ENCODE results near the gene GRN.
"Not testable (repeated sequence)": the region's sequence is repeated elsewhere in the genome, so short reads cannot be mapped to it uniquely, and the experiment has no call there.

The GRN gene

GRCh38 chr17:44321246-44322120 lies 23.6 kb upstream of the GRN start:
- no peak for DNase-seq (ENCODE audit: low spot score)

- DNase-seq (ENCODE audit: low spot score): no peak
These were observed 22.7 kb upstream of the GRN start for GRCh38 chr17:44322236-44322895.

DNA sequence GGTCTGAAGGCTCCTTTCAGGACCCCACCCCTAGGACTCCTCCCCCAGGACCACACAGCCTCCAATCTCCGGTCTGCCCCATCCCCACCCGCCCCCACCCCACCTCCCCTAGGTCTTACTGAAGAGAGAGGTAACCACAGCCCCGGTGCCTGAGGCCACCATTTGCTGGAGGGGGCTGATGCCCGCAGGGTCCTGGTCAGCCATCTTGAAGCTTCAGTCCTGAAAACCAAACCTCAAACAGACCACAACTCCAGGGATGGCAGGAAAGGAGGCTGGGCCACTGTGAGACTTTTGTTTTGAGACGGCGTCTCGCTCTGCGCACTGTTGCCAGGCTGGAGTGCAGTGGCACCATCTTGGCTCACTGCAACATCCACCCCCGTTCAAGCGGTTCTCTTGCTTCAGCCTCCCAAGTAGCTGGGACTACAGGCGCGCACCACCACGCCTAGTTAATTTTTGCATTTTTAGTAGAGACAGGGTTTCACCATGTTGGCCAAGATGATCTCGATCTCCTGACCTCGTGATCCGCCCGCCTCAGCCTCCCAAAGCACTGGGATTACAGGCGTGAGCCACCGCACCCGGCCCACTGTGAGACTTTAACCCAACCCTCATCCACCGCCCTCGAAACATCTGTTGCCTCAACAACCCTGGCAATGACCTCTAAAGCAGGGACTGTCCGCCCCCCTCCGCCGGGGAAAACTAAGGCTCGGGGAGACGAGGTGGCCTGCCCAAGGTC lies 21.6 kb upstream of the GRN start:
- no peak for DNase-seq (ENCODE audit: low spot score)

- DNase-seq (ENCODE audit: low spot score): no peak
These were observed 21.0 kb upstream of the GRN start for GRCh38 chr17:44324092-44324570.

GRCh38 chr17:44324571-44325275 lies 20.4 kb upstream of the GRN start, which contains the start of gene SLC25A39:
Gene SLC25A39 (minus strand): TSS chr17:44324823. CDS start chr17:44323562, 1,261 bp downstream.
- DNase-seq (ENCODE audit: low spot score): peak; percentile 80

GRCh38 chr17:44326861-44327444 lies 18.1 kb upstream of the GRN start:
- DNase-seq (ENCODE audit: low spot score): peak; percentile 87

- no peak for DNase-seq (ENCODE audit: low spot score)
These were observed 17.2 kb upstream of the GRN start for GRCh38 chr17:44327715-44328449.

DNA sequence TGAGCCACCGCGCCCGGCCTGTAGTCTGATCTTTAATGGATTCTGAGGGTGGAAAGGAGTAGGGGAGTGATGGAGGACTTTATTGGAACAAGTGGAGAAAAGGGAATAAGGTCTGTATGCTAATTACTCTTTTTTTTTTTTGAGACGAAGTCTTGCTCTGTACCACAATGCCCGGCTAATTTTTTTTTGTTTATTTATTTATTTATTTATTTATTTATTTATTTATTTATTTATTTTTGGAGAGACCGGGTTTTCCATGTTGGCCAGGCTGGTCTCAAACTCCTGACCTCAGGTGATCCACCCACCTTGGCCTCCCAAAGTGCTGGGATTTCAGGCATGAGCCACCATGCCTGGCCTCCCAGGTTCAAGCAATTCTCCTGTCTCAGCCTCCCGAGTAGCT lies 15.6 kb upstream of the GRN start:
- DNase-seq (ENCODE audit: low spot score): not testable (repeated sequence)

- DNase-seq (ENCODE audit: low spot score): not testable (repeated sequence)
These were observed 14.8 kb upstream of the GRN start for GRCh38 chr17:44330263-44330662.

- DNase-seq (ENCODE audit: low spot score): peak; percentile 64
These were observed 13.8 kb upstream of the GRN start for GRCh38 chr17:44331249-44331760.

DNA sequence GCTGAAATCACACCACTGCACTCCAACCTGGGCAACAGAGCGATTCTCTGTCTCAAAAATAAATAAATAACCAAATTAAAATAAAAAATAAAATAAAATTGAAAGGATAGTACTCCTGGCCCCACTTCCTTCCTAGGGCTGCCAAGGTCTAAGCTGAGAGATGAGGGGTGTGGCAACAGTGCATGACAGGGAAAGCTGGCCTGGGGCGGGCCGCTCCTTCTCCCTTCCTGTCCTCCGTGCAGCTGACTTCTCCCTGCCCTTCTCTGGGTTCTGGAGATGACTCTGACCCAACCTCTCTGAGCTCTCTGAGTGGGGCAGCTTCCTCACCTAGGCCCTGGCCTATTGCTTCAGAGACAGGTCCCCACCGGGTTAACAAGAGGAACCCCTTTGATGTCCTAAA lies 11.7 kb upstream of the GRN start:
- no peak for DNase-seq (ENCODE audit: low spot score)

GRCh38 chr17:44334315-44334714 lies 10.8 kb upstream of the GRN start:
- DNase-seq (ENCODE audit: low spot score): no peak

DNA sequence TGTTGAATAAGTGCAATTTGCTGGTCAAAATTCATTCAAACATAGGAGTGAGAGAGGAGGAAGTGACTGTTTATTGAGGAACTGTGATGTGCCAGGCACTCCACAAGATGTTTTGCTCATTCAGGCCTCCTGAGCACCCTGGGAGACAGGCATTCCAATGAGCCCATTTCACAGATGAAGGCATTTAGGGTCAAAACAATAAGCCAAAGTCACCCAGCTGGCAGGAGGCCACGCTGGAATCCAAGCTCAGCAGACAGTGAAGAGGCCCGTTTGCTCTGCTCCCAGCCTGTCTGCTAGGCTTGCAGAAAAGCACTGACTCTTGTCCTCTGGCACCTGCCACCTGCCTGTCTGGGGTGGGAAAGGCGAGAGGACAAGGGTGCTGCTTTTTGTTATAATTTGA lies 10.4 kb upstream of the GRN start:
- no peak for DNase-seq (ENCODE audit: low spot score)

GRCh38 chr17:44335564-44335963 lies 9.5 kb upstream of the GRN start:
- DNase-seq (ENCODE audit: low spot score): no peak

DNA sequence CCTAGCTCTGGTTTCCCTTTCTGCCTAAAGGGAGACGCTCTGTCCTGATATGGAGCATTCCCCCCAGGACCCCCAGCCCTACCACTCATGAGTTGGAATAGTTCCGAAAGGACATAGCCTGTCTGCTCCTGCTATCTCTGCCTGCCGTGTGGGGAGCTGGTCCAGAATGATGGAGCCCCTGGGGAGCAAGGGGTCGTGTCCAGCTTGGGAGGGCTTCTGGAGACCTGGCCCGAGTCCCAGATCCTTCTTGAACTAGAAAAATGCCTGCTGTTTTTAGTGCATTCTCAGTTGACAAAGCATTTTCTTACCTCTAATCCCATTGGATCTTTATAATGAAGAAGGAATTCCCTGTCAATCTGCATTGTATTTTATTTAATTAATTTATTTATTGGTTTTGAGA lies 9.1 kb upstream of the GRN start:
- DNase-seq (ENCODE audit: low spot score): no peak

DNA sequence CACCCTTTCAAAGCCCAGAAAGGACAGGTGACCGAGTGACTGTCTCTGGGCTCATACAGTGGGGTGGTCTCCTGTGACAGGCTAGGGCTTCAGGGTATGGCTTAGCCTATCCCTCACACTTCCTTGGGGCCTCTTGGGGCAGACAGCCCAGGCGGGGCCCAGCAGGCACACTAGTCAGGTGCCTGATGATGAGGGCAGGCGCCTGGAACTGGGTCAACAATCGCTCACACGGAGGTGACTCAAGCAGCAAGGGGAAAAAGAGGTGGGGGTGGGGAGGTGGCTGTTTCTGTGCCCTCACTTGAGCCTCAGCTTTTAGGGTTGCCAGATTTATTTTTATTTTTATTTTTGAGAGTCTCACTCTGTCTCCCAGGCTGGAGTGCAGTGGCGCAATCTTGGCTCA lies 6.4 kb upstream of the GRN start:
- DNase-seq (ENCODE audit: low spot score): no peak

GRCh38 chr17:44340553-44340952 lies 4.5 kb upstream of the GRN start:
- DNase-seq (ENCODE audit: low spot score): not testable (repeated sequence)

- DNase-seq (ENCODE audit: low spot score): no peak
These were observed 1.4 kb upstream of the GRN start for GRCh38 chr17:44343510-44344209.

DNA sequence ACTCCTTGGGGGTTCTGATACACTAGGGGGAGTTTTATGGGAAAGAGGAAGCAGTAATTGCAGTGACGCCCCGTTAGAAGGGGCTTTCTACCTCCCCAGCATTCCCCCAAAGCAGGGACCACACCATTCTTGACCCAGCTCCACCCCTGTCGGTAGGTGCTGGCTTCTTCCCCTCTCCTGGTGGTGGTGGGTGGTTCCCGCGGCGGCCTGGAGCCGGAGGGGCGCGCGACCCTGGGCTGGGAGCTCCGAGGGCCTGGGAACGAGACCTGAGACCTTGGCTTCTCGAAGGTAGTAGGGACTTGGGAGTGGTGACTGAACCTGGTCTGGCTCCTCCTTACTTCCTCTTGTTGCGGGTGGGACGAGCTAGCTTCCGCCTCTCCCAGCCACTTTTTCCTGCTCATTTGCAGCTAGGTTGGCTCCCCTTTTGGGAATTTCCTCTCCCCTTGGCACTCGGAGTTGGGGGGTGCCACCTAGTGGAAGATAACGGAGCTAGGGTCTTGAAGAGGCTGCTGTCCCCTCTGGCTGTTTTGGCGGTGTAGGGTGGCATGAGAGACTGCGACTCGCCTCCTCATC lies 438 bp downstream of the GRN start:
- DNase-seq (ENCODE audit: low spot score): no peak
